Measurements from ENCODE around the gene MT1A.

- TF ChIP-seq POLR2A (IDR thresholded peaks at IDR 0.05; ENCODE audit: borderline replicate concordance, extremely low read depth, insufficient read depth, insufficient read length) (no peak), CTCF (IDR thresholded peaks at IDR 0.05 in 2 of 3, conservative IDR thresholded peaks at IDR 0.05 in 1 of 3; ENCODE audit: borderline replicate concordance in 1 of 3, insufficient read depth in 1 of 3, low read depth in 2 of 3, low read length in 2 of 3) (no peak), EZH2phosphoT487 (IDR thresholded peaks at IDR 0.05; ENCODE audit: borderline replicate concordance) (no peak), EGR1 (IDR thresholded peaks at IDR 0.05; ENCODE audit: low read depth) (no peak), EZH2 (IDR thresholded peaks at IDR 0.05) (no peak)
Measured at GRCh38 chr16:56620339-56620897, 18.0 kb upstream of the MT1A start.

Measured in HCT116 (cell line).